GM12872 (cell line): ENCODE results near the gene LTB4R.

Experiments
- TF ChIP-seq, protein P1 (sequence below): IDR thresholded peaks from 3 replicates; pipeline ENCODE4 v1.5.1; 2011; ENCODE audit warnings: low read depth, mild to moderate bottlenecking, low read length, moderate library complexity; ENCODE audit not compliant: insufficient read depth

LTB4R gene

DNA sequence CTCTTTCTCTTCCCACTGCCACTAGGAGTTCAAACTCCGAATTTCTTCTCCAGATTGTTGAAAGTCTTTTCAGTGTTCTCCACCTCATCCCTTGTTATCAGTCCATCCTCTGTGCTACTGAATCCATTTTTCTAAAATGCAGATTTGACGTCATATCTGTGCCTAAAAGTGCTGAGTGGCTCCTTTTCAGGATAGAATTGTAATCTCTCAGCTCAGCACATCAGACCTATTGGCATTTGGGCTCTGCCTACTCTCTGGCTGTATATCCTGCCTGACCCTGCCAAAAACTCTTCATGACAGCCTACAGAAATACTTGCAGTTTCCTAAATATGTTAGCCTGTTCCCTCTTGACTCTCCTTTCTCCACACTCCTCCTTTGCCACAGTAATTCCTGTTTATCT is 38.8 kb upstream of the LTB4R start:
- TF ChIP-seq, protein P1, sequence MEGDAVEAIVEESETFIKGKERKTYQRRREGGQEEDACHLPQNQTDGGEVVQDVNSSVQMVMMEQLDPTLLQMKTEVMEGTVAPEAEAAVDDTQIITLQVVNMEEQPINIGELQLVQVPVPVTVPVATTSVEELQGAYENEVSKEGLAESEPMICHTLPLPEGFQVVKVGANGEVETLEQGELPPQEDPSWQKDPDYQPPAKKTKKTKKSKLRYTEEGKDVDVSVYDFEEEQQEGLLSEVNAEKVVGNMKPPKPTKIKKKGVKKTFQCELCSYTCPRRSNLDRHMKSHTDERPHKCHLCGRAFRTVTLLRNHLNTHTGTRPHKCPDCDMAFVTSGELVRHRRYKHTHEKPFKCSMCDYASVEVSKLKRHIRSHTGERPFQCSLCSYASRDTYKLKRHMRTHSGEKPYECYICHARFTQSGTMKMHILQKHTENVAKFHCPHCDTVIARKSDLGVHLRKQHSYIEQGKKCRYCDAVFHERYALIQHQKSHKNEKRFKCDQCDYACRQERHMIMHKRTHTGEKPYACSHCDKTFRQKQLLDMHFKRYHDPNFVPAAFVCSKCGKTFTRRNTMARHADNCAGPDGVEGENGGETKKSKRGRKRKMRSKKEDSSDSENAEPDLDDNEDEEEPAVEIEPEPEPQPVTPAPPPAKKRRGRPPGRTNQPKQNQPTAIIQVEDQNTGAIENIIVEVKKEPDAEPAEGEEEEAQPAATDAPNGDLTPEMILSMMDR = no peak

DNA sequence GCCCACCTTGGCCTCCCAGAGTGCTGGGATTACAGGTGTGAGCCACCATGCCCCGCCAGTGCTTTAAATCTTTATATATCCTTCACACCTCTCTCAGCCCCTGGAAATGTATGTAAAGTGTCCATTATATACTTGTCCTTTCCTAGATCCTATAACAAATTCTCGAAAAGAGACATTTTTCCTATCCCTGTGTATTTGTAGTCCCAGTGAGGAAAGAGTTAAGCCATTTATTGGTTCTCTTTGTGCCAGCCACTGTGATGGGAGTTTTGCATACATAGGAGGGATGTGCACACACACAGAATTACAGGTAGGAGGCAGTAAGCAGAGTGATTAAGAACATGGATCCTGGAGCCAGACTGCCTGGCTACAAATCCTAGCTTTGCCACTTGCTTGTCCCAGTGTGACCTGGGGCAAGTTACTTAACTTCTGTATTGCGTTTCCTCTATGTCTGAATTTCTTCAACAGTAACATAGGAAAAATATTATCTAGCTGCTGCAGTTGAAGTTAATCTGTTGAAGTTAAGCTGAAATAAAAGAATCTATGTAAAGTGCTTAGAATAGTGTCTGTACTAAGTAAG is 37.8 kb upstream of the LTB4R start:
- TF ChIP-seq, protein P1 = peak; percentile 33; the same call in 1 of the 3 replicates

DNA sequence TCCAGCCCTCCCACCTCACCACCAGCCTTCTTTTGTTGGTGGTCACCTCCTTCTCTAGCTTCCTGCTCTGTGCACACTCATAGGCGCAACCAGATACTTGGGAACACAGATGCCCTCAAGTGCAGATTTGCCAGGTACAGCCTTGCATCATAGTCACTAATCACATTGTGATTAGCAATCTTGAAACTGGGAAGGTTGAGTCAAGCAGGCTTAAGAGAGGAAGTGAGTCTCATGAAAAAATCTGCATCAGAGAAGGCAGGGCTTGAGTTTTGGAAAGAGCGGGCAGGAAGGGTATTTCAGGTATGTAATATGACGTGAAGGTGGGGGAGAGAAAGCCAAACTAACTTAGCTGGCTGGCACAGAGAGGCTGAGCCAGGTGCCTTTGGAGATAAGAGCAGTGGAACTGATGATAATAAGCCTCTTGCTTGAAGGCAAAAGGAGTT is 37.2 kb upstream of the LTB4R start:
- TF ChIP-seq, protein P1 = no peak

DNA sequence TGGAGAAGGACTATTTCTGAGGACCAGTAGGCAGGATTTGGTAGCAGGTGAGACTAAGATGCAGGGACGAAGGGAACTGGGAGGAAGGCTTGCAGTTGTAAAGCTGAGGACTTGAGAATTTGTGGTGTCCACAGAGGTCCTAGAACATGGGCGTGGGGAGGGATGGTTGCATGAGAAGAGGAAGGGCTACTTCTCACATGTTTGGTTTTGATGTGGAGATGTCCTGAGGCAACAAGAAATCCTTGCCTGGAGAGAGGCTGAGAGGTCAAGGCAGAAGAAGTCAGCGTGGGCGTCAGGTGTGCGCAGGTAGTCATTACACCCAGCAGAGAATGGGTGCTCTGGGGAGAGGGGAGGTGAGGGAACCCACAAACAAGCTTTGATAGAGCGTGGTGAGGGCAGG is 34.2 kb upstream of the LTB4R start:
- TF ChIP-seq, protein P1 = no peak

DNA sequence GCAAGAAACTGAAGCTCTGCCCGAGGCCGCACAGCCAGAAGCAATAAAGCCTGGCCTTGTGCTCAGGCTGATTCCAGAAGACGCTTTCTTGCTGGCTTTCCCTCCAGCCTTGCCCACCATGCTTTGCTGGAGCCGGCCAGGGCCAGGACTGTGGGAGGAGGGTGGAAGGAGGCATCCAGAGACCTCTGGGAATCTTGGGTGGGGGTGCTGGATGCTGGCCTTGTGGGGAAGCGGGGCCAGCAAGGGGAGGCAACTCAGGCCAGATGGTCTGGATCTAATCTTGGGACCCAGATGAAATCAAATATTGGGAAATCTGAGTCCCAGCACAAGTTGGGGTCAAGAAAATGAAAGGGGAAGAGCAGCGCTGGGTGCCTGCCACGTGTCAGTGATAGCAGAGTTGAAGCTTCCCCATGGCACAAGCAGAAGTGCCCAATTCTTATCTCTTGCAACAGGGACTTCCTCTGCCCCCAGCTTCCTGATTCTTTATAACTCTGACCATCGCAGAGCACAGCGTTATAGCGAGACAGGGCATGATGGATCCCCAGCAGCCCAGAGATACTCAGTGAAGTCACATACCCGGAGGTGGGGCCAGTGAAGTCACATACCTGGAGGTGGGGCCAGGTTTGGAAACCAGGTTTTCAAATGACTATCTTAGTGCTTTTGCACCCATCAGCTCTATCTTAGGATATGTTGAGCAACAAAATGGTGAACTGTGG is 33.5 kb upstream of the LTB4R start:
- TF ChIP-seq, protein P1 = no peak

DNA sequence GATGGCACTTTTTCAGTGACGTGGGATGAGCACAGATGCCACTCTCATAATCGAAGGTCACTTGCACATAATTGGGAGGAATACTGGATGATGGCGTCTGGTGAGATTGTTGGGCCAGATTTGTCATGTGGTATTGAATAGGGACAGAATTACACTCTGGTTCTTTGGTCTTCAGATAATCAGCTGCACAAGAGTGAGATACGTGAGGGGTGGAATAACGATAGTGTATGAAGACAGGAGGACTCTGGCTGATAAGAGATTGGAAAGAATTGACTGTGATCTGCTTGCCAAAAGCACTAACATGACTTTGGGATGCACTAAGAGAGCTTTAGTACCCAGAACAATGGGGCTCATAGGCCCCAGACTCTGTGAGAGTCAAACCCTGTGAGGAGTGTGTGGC is 32.9 kb upstream of the LTB4R start:
- TF ChIP-seq, protein P1 = no peak

DNA sequence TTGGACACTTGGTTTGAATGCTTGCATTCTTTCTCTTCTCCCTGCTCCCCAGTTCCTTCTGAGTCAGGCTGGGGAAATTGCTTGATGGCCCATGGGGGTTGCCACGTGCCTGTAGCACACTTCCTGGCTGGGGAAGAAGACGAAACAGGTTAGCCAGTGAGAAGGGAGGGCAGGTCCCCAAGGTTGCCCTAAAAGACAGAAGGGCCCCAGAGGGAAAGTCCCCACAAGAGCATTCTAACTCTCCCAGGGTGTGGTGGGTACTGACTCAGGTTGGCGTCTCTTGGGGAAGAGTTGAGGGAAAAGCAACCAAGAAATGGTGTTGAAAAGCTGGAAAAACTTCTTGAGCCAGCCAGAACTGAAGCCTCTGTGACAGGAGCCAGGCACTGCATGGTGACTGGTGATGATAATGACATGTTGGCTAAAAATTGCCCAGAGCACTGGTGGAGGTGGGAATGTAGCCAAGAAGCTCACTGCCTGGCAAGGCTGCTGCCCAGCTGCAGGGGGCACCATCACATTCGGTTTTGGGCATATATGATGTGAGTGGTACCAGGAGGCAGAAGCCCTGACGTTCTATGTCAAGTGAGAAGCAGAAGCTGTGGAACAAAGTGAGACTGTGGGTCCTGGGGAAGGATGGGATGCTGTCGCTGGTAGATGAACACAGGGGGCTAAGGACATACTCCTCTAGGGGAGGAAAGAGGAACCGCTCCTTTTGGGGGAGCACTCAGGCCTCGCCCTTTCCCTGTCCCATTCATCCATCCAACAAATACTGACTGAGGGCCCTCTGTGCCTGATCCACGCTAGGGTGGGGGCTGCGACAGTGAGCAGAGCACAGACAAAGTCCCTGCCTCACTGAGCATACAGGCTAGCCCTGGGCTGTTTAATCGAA is 31.8 kb upstream of the LTB4R start:
- TF ChIP-seq, protein P1 = peak; percentile 67
